Lung (tissue), 12 donors: ENCODE measurements around the gene CAPN13. TPM values are rescaled to one million over a fixed set of nuclear protein-coding genes. Genes with fewer than 3 reads are reported as not detected.

Source experiments
- ATAC-seq: fragments of 200-7000 bp; cut with Tn5 transposase; one replicate; pipeline ENCODE4 v1.9.1; 2020; ENCODE audit warnings: moderate number of reproducible peaks; ENCODE audit not compliant: insufficient read depth, low FRiP score
- DNase-seq, 3 donors: peaks; one replicate each; pipeline ENCODE4 v3.0.0-alpha.2; 2013 to 2017
- H3K27ac ChIP-seq, 2 donors: one replicate each; pipeline ENCODE4 v1.5.1; 2013; ENCODE audit warnings: mild to moderate bottlenecking in 2 of 2, moderate library complexity in 2 of 2, control low read depth in 1 of 2, inconsistent platforms in 1 of 2, low read depth in 1 of 2, low read length in 1 of 2
- H3K27me3 ChIP-seq, 3 donors: one replicate each; pipeline ENCODE4 v1.5.1; 2013; ENCODE audit warnings: low read length in 2 of 3; ENCODE audit not compliant: control insufficient read depth in 3 of 3, insufficient read depth in 3 of 3
- H3K36me3 ChIP-seq, 4 donors: one replicate each; pipeline ENCODE4 v1.5.1; 2013; ENCODE audit warnings: low read length in 4 of 4, mild to moderate bottlenecking in 1 of 4, moderate library complexity in 1 of 4; ENCODE audit not compliant: control insufficient read depth in 4 of 4, insufficient read depth in 4 of 4
- H3K4me1 ChIP-seq, 5 donors: one replicate each; pipeline ENCODE4 v1.5.1; 2013; ENCODE audit warnings: low read length in 5 of 5, mild to moderate bottlenecking in 2 of 5, moderate library complexity in 1 of 5; ENCODE audit not compliant: control insufficient read depth in 5 of 5, insufficient read depth in 5 of 5
- H3K4me3 ChIP-seq: one replicate; pipeline ENCODE4 v1.5.1; 2013; ENCODE audit warnings: mild to moderate bottlenecking, control low read depth, moderate library complexity
- H3K9ac ChIP-seq, 2 donors: one replicate each; pipeline ENCODE4 v1.5.1; 2013; ENCODE audit warnings: low read length in 2 of 2, control low read depth in 1 of 2; ENCODE audit not compliant: insufficient read depth in 1 of 2
- H3K9me3 ChIP-seq, 4 donors: one replicate each; pipeline ENCODE4 v1.5.1; 2013; ENCODE audit warnings: low read length in 3 of 4, mild to moderate bottlenecking in 1 of 4, moderate library complexity in 1 of 4; ENCODE audit not compliant: control insufficient read depth in 4 of 4, insufficient read depth in 3 of 4
- CTCF ChIP-seq: IDR thresholded peaks from 2 replicates; pipeline ENCODE4 v1.5.1; 2012; ENCODE audit warnings: mild to moderate bottlenecking; ENCODE audit errors: control extremely low read depth, extremely low read depth
- WGBS, 2 donors: extraction: QIAGEN DNeasy Blood & Tissue Kit; methylation state at CpG; one replicate each; pipeline ENCODE4 v1.1.7; 2013; 5-methylcytosine and 5-hydroxymethylcytosine counted together
- polyA plus RNA-seq, 2 donors: library from polyadenylated mRNA; stranded (reverse); fragments of 200-250 nt; gene quantifications; one replicate each; pipeline ENCODE4 v1.2.1, GENCODE V29; 2013
- total RNA-seq, 2 donors: library from RNA; depleted of rRNA in 1 of 2; stranded (reverse); fragments of >200 nt in 1 of 2; gene quantifications; one replicate each; pipeline ENCODE4 v1.2.1, GENCODE V29; 2014 to 2021
- donor health status: control.
- donor health status: control.
- donor health status: Bipolar disorder and iron deficiency.
- donor health status: healthy.
- donor health status: DM: yes; HTN: yes; CAD: no.

Gene CAPN13
- total and polyA plus RNA-seq, 4 donors = 6.6 to 31.6 (median 8.2) TPM

DNA sequence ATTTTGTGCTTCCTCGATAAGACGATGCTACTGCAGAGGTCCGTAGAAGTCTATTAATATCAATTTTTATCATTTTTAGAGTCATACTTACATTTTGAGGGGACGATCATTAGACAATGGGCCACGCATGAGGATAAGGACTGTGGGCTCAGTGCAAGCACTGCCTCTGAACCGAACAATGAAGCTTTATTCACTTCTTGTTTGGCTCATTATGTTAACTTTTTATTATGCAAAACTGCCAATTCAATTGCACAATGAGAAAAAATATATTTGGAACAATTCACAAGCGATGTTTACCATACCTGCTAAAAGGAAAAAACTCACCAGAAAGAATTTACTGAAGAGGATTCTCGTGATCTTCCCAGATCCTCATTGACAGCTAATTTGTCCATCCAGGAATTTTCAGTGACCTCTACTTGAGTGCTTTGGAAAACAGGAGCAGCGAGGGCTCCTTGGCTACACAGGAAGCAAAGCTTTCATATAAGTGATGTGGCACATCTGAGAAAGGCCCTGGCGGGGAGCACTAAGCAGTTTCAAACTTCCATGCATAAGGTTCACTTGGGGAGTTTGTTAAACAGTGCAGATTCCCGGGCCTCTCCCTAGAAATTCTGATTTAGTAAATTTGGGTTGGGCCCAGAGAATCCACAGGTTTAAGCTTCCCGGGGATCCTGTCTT is 13.3 kb upstream of the CAPN13 start:
- H3K36me3 ChIP-seq = no peaks in the 10 kb centered on the region
- ATAC-seq (no peak), DNase-seq (no peak)
- peaks cover 0 to 2% (median 0%) of the 10 kb centered on the region in 4 donors for H3K9me3 ChIP-seq
- H3K4me3 ChIP-seq = no peak overlapping the region
- no peak for TF ChIP-seq CTCF
- H3K27ac ChIP-seq = no peak overlapping the region
- no peaks in the 10 kb centered on the region for H3K4me1 ChIP-seq
- H3K9ac ChIP-seq = no peak overlapping the region
- H3K27me3 ChIP-seq = no peaks in the 10 kb centered on the region
- WGBS, 2 donors = 81 to 87% methylated on average over 12 of the region's 12 CpGs

GRCh38 chr2:30809938-30810337 is 2.7 kb upstream of the CAPN13 start:
- DNase-seq = no peak
- Histone ChIP-seq H3K9ac (no peak overlapping the region), H3K36me3 (no peaks in the 10 kb centered on the region), H3K9me3 (peaks cover 0 to 3% (median 0%) of the 10 kb centered on the region in 4 donors), H3K27me3 (no peaks in the 10 kb centered on the region), H3K4me3 (no peak overlapping the region), H3K4me1 (peaks cover 0 to 2% (median 0%) of the 10 kb centered on the region in 5 donors), H3K27ac (no peak overlapping the region)
- no peak for ATAC-seq
- no peak for TF ChIP-seq CTCF
- 48 to 57% methylated on average over 4 of the region's 4 CpGs for WGBS, 2 donors

DNA sequence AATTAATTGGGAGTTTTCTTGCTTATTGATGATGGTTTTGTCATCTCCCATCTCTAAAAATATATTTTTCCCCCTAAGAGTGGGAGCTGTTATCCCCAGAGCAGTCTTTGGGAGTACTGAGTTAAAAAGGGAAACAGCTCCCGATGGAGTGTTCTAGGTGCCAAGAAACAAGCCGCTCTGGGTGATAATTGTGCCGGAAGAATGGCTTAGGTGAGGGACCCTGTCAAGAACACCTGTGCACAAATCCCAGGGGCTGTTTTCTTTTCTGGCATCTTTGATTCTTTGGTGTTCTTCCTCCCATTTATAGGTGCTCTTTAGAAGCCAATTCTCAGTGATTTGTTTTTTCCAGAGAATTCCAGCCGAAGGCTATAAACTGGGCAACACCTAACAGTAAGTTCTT is 1.4 kb upstream of the CAPN13 start:
- no peak overlapping the region for H3K27ac ChIP-seq
- DNase-seq (no peak), ATAC-seq (no peak)
- no peak overlapping the region for H3K9ac ChIP-seq
- no peak for TF ChIP-seq CTCF
- 87 to 92% methylated on average over 4 of the region's 4 CpGs for WGBS, 2 donors
- peaks cover 0 to 2% (median 0%) of the 10 kb centered on the region in 5 donors for H3K4me1 ChIP-seq
- peaks cover 0 to 3% (median 0%) of the 10 kb centered on the region in 4 donors for H3K9me3 ChIP-seq
- no peaks in the 10 kb centered on the region for H3K27me3 ChIP-seq
- no peak overlapping the region for H3K4me3 ChIP-seq
- H3K36me3 ChIP-seq = no peaks in the 10 kb centered on the region

DNA sequence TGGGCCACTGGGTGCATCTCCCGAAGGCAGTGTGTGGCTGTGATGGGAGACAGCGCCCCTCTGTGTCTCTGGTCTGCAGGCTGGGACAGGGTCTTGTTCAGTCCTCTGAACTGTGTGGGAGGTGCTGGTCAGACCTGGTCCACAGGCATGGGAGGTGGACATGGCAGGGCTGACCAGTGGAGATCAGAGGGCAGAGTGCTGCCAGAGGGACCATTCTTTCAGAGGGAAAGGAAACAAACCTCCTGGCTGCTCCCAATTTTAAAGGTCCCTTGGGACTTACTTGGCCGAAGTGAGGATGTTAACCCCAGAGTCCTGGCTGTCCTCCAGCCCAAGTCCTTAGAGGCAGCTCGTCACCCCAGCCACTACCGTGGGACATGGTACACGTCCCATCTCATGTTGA is 4.0 kb downstream of the CAPN13 start:
- Histone ChIP-seq H3K9me3 (no peaks in the 10 kb centered on the region), H3K9ac (no peak overlapping the region), H3K4me1 (peaks cover 0 to 8% (median 3%) of the 10 kb centered on the region in 5 donors), H3K36me3 (no peaks in the 10 kb centered on the region), H3K4me3 (no peak overlapping the region), H3K27me3 (no peaks in the 10 kb centered on the region), H3K27ac (no peak overlapping the region)
- DNase-seq = no peak
- WGBS, 2 donors = 69 to 79% methylated on average over 6 of the region's 6 CpGs
- ATAC-seq = no peak
- no peak for TF ChIP-seq CTCF
